Astrocyte of the spinal cord (primary cell): ENCODE measurements around the gene WDR86.

Source experiments
- DNase-seq: peaks from one replicate; pipeline ENCODE4 v3.0.0; 2011; ENCODE audit warnings: low read depth, low spot score
- H3K4me3 ChIP-seq: 2 replicates; pipeline ENCODE4 v1.5.1; 2011; ENCODE audit warnings: low read depth, mild to moderate bottlenecking, low read length, moderate library complexity
- in situ Hi-C: cut with HindIII; loops from 2 replicates; pipeline ENCODE4 v1.10.0; 2017; ENCODE audit warnings: low sequenced_read_pairs
- TF ChIP-seq, protein P1 (sequence below): IDR thresholded peaks from 2 replicates; pipeline ENCODE4 v1.5.1; 2012; ENCODE audit warnings: low read depth, mild to moderate bottlenecking, low read length, inconsistent platforms

WDR86 gene

DNA sequence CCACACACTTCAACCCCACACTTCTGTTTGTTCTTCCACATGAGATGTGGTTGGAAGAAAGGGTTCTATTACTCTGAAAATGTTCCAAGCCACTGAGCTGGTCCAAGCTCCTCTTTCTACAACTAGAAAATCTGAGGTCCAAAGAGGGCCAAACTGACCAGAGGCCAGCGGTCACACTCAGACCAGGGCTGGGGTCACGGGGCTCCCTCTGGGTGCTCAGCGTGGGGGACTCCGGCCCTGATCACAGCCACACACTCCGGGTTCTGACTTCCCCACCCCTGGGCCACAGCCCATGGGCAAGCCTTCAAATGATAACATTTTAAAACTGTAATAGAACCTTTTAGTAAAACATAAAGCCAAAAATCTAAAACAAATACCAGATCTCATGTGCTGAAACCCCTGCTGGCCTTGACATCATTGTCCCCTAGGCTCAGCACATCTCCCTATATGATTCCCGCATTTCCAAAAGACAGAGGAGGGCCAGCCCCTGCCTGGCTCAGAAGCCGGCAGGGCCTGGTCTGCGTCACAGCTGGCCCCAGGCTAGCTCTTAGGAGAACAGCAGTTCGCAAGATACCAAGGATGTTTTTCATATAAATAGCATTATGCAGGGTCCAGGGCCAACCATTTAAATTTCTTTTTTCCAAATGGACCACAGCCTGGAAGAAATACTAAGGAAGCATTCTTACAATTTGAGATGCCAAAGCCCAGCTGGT lies 26.8 kb upstream of the WDR86 start:
- in situ Hi-C loops, result no loop called here
- TF ChIP-seq, protein P1, sequence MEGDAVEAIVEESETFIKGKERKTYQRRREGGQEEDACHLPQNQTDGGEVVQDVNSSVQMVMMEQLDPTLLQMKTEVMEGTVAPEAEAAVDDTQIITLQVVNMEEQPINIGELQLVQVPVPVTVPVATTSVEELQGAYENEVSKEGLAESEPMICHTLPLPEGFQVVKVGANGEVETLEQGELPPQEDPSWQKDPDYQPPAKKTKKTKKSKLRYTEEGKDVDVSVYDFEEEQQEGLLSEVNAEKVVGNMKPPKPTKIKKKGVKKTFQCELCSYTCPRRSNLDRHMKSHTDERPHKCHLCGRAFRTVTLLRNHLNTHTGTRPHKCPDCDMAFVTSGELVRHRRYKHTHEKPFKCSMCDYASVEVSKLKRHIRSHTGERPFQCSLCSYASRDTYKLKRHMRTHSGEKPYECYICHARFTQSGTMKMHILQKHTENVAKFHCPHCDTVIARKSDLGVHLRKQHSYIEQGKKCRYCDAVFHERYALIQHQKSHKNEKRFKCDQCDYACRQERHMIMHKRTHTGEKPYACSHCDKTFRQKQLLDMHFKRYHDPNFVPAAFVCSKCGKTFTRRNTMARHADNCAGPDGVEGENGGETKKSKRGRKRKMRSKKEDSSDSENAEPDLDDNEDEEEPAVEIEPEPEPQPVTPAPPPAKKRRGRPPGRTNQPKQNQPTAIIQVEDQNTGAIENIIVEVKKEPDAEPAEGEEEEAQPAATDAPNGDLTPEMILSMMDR, result no peak
- no peak for DNase-seq

DNA sequence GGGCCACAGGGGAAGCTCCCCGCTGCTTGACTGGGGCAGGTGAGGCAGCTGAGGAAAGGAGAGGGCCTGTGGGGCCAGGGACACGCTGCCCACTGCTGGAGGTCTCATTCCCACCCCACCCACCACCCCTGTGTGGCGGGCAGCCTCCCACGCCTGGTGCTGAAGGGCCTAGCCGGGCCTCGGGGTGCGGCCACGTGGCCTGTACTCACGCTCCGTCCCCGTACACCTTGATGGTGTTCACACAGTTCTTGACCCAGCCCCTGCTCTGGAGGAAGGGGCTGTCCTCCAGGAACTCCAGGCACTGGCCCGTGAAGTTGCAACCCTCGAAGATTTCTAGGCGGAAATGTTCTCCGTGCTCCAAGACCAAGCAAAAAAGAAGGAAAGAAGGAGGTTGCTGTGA lies 26.1 kb upstream of the WDR86 start:
- in situ Hi-C loops, result no loop called here
- TF ChIP-seq, protein P1, result no peak
- DNase-seq, result no peak

More for the DNA sequence above, 26.8 kb upstream of the WDR86 start:
- no peak overlapping the region for H3K4me3 ChIP-seq

GRCh38 chr7:151435103-151435916 lies 25.5 kb upstream of the WDR86 start:
- TF ChIP-seq, protein P1, result no peak
- in situ Hi-C loops, result no loop called here
- H3K4me3 ChIP-seq, result no peak overlapping the region
- no peak for DNase-seq

More for the DNA sequence above, 26.1 kb upstream of the WDR86 start:
- no peak overlapping the region for H3K4me3 ChIP-seq

GRCh38 chr7:151434549-151434948 lies 24.7 kb upstream of the WDR86 start:
- in situ Hi-C loops, result no loop called here
- DNase-seq, result no peak
- no peak overlapping the region for H3K4me3 ChIP-seq
- TF ChIP-seq, protein P1, result no peak

DNA sequence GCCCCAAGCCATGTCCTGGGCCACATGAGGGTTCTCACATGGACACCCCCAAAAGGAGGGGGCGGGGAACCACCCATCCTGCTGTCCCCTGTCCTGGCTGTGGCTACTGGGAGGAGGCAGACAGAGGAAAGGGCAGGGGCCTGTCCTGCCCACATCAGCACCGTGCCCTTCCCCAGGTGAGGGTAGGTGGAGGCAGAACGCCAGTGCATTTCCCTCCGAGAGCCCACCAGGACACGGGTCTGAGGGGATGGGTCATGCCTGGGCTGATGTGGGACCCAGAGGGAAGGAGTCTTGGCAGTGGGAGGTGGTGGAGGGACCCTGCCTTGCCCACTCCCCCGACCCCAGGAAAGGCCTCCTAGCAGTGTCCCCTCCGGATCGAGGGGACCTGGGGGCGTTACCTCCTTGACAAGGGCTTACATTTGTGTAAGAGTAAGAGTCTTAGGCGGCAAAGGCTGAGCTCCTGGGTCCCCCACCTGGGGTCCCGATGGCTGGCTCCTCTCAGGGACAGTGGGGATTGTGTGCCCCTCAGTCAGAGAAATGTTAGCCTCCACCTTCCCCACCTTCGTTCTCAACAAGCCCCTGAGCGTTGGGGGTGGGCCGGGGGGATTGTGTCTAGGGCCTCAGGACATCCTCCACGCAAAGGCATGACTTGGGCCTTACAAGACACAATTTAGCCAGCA lies 24.0 kb upstream of the WDR86 start:
- TF ChIP-seq, protein P1, result no peak
- in situ Hi-C loops, result no loop called here
- DNase-seq, result no peak
- no peak overlapping the region for H3K4me3 ChIP-seq

DNA sequence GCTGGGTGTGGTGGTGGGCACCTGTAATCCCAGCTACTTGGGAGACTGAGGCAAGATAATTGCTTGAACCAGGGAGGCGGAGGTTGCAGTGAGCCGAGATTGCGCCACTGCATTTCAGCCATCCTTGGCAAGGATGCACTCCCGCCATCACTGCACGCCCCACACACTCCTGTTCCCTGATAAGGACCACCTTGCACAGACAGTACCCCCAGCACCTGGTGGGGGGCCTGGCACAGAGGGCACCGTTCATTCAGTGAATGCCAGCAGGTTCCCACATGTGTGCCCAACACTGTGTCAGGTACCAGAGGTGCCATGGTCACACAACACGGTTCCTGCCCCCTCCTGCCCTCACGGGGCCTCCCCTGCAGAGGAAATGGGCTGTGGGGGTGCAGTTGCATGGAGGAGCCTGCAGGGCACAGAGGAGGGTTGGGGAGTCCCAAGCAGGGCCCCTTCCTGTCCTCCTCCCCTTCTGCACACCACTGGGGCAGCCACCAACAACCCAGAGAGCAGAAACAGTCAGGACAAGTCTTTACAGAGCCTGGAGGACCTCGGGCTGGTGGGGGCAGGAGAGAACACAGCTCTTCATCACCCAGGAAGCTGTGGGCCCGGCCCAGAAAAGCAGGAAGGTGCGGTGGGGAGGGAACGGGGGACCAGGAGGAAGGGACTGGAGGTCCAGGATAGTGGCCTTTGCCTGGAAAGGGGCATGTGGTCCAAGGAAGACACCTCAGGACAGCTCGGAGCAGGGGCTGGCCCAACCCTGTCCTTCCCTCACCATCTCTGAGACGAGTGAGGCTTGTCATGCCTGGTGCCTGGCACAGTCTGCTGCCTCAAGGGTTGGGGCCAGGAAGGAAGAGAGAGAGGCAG lies 23.1 kb upstream of the WDR86 start:
- in situ Hi-C loops, result no loop called here
- DNase-seq, result no peak
- TF ChIP-seq, protein P1, result peak; percentile 20
- no peak overlapping the region for H3K4me3 ChIP-seq
